A549 (cell line): ENCODE results near the gene SND1. TPM values are rescaled to one million over a fixed set of nuclear protein-coding genes. Genes with fewer than 3 reads are reported as not detected.

Experiments used
- ATAC-seq, 2 experiments: fragments of 200-7000 bp in 1 of 2; fragments of >200 bp in 1 of 2; cut with Nextera tagmentation in 1 of 2; cut with Tn5 transposase in 1 of 2; 3 replicates each; pipeline versions ENCODE4 v1.8.0 to v1.9.1; 2018 to 2020; ENCODE audit warnings: mild to moderate bottlenecking in 1 of 2, moderate library complexity in 1 of 2
- CTCF ChIA-PET: fragments of 300-600 bp; sonication (Branson Sonifier 250); formaldehyde crosslinking; extraction: SDS; loops from one replicate; lab custom pipeline; 2021; ENCODE audit warnings: antibody characterized with exemption, inconsistent platforms; lab: Yijun Ruan, JAX
- POLR2A ChIA-PET: fragments of 350-600 bp; formaldehyde crosslinking; extraction: SDS; loops from one replicate; lab custom pipeline; 2021; ENCODE audit warnings: antibody characterized with exemption, inconsistent platforms; lab: Yijun Ruan, JAX
- DNase-seq, 2 experiments: peaks; one replicate each; pipeline versions ENCODE4 v3.0.0 to v3.0.0-alpha.2; 2011 to 2016; ENCODE audit warnings: low read depth in 1 of 2, low spot score in 1 of 2
- FAIRE-seq: peaks from 2 replicates; lab custom pipeline; 2011; peaks lifted over from hg19 to GRCh38; lab: Jason Lieb, UNC
- H3K27ac ChIP-seq, 2 experiments: fragments of >200 bp; sonication (Bioruptor Twin); formaldehyde crosslinking; 3 replicates each; pipeline ENCODE4 v1.5.1; 2016 to 2017
- H3K4me1 ChIP-seq: fragments of >200 bp; sonication (Bioruptor Twin); formaldehyde crosslinking; 3 replicates; pipeline ENCODE4 v1.6.1; 2016
- H3K4me2 ChIP-seq: fragments of >200 bp; sonication (Bioruptor Twin); formaldehyde crosslinking; 3 replicates; pipeline ENCODE4 v1.6.1; 2016
- H3K4me3 ChIP-seq: fragments of >200 bp; sonication (Bioruptor Twin); formaldehyde crosslinking; 3 replicates; pipeline ENCODE4 v1.5.1; 2016
- H3K9me3 ChIP-seq: fragments of >200 bp; sonication (Bioruptor Twin); formaldehyde crosslinking; 3 replicates; pipeline ENCODE4 v1.6.1; 2016
- BHLHE40 ChIP-seq: IDR thresholded peaks from 2 replicates; pipeline ENCODE4 v1.6.1; 2012; ENCODE audit warnings: low read depth, low read length, inconsistent platforms
- CEBPB ChIP-seq, 2 experiments: fragments of >200 bp in 1 of 2; sonication (Bioruptor Twin) in 1 of 2; formaldehyde crosslinking in 1 of 2; IDR thresholded peaks; 2 replicates each; pipeline ENCODE4 v1.6.1; 2012 to 2016
- CHD2 ChIP-seq: fragments of 150-350 bp; IDR thresholded peaks from 2 replicates; pipeline ENCODE4 v1.6.1; 2014; ENCODE audit warnings: low read length; ENCODE audit not compliant: partially characterized antibody
- CHD4 ChIP-seq: fragments of 200-600 bp; sonication (generic); IDR thresholded peaks from 2 replicates; pipeline ENCODE4 v1.6.1; 2016; ENCODE audit warnings: antibody characterized with exemption, mild to moderate bottlenecking, borderline replicate concordance
- E2F6 ChIP-seq: IDR thresholded peaks from 2 replicates; pipeline ENCODE4 v1.6.1; 2012; ENCODE audit warnings: low read depth, borderline replicate concordance
- EHMT2 ChIP-seq: fragments of 200-600 bp; sonication (generic); IDR thresholded peaks from 2 replicates; pipeline ENCODE4 v1.6.1; 2016; ENCODE audit warnings: antibody characterized with exemption, low read depth, mild to moderate bottlenecking, moderate library complexity
- ESRRA ChIP-seq: fragments of 150-350 bp; IDR thresholded peaks from 2 replicates; pipeline ENCODE4 v1.6.1; 2014; ENCODE audit warnings: mild to moderate bottlenecking, low read length, borderline replicate concordance
- FOXS1 ChIP-seq: fragments of 250-450 bp; sonication (Bioruptor Pico); IDR thresholded peaks from 2 replicates; pipeline ENCODE4 v1.5.0; 2020; ENCODE audit warnings: mild to moderate bottlenecking, moderate library complexity
- GATA3 ChIP-seq: IDR thresholded peaks from 2 replicates; pipeline ENCODE4 v1.6.1; 2012; ENCODE audit warnings: borderline replicate concordance
- HEYL ChIP-seq: fragments of 250-450 bp; sonication (Bioruptor Pico); IDR thresholded peaks from 2 replicates; pipeline ENCODE4 v1.8.0; 2021; ENCODE audit warnings: mild to moderate bottlenecking, moderate library complexity
- KDM1A ChIP-seq: fragments of 200-600 bp; sonication (generic); IDR thresholded peaks from 2 replicates; pipeline ENCODE4 v1.6.1; 2016; ENCODE audit warnings: low read depth, mild to moderate bottlenecking
- MAZ ChIP-seq: fragments of 150-350 bp; IDR thresholded peaks from 2 replicates; pipeline ENCODE4 v1.6.1; 2014; ENCODE audit warnings: antibody characterized with exemption, low read depth, low read length, borderline replicate concordance
- NFE2L2 ChIP-seq: fragments of 150-350 bp; conservative IDR thresholded peaks from 2 replicates; pipeline ENCODE4 v1.6.1; 2014; ENCODE audit warnings: low read length
- NR3C1 ChIP-seq: fragments of >200 bp; sonication (Bioruptor Twin); formaldehyde crosslinking; IDR thresholded peaks from 3 replicates; pipeline ENCODE4 v1.6.1; 2017
- POLR2A ChIP-seq: IDR thresholded peaks from 2 replicates; pipeline ENCODE4 v1.6.1; 2012; ENCODE audit warnings: mild to moderate bottlenecking, low read length
- POLR2AphosphoS2 ChIP-seq: conservative IDR thresholded peaks from 2 replicates; pipeline ENCODE4 v1.6.1; 2012; ENCODE audit warnings: low read length, improper control_type of control experiment, inconsistent platforms
- REST ChIP-seq: fragments of 200-600 bp; sonication (generic); IDR thresholded peaks from 2 replicates; pipeline ENCODE4 v1.6.1; 2016; ENCODE audit warnings: antibody characterized with exemption, mild to moderate bottlenecking, moderate library complexity
- RFX5 ChIP-seq: fragments of 450-650 bp; IDR thresholded peaks from 2 replicates; pipeline ENCODE4 v1.7.1; 2014; ENCODE audit warnings: antibody characterized with exemption, mild to moderate bottlenecking, moderate library complexity
- ZC3H11A ChIP-seq: fragments of 450-650 bp; IDR thresholded peaks from 2 replicates; pipeline ENCODE4 v1.6.1; 2014; ENCODE audit warnings: antibody characterized with exemption, mild to moderate bottlenecking
- ZNF302 ChIP-seq: fragments of 250-450 bp; sonication (Bioruptor Pico); IDR thresholded peaks from 2 replicates; pipeline ENCODE4 v1.9.0; 2021; ENCODE audit warnings: inconsistent platforms, mild to moderate bottlenecking, moderate library complexity
- WGBS: methylation state at CpG from one replicate; pipeline ENCODE4 v1.1.6; 2017; ENCODE audit errors: missing lambda C conversion rate; 5-methylcytosine and 5-hydroxymethylcytosine counted together
- polyA plus RNA-seq, 4 experiments: library from polyadenylated mRNA; depleted of rRNA in 3 of 4; stranded (reverse); fragments of >200 nt; fragmentation: RNase III in 1 of 4; extraction: RNeasy Plus Mini Kit Qiagen cat#74134 plus additional on column Dnase treatment in 1 of 4; gene quantifications; 2 replicates in 3 of 4; 3 replicates in 1 of 4; pipeline ENCODE4 v1.2.3, GENCODE V29; 2011 to 2017
- TF ChIP-seq, protein P1 (sequence below): fragments of 450-650 bp; IDR thresholded peaks from 2 replicates; pipeline ENCODE4 v1.6.1; 2014; ENCODE audit warnings: antibody characterized with exemption
- TF ChIP-seq, protein P2 (sequence below): fragments of >200 bp; sonication (Bioruptor Twin); formaldehyde crosslinking; IDR thresholded peaks from 2 replicates; pipeline ENCODE4 v1.6.1; 2016

The SND1 gene
- polyA plus RNA-seq, 2 of the 4 experiments (the other 2 are of a cell fraction), result 102 to 138 TPM

GRCh38 chr7:127761196-127761595 is 109.2 kb downstream of the SND1 start:
- 95% methylated on average over 2 of the region's 2 CpGs for WGBS
- Histone ChIP-seq H3K4me1 (peaks cover 28% of the 10 kb centered on the region), H3K4me3 (no peak overlapping the region), H3K4me2 (no peak overlapping the region), H3K27ac (no peak overlapping the region), H3K9me3 (no peaks in the 10 kb centered on the region)
- no peak for TF ChIP-seq ZC3H11A
- TF ChIP-seq, protein P1, sequence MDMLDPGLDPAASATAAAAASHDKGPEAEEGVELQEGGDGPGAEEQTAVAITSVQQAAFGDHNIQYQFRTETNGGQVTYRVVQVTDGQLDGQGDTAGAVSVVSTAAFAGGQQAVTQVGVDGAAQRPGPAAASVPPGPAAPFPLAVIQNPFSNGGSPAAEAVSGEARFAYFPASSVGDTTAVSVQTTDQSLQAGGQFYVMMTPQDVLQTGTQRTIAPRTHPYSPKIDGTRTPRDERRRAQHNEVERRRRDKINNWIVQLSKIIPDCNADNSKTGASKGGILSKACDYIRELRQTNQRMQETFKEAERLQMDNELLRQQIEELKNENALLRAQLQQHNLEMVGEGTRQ, result no peak
- no peak for TF ChIP-seq NR3C1
- no peak for TF ChIP-seq EHMT2
- TF ChIP-seq ESRRA, result no peak
- TF ChIP-seq BHLHE40, result no peak
- TF ChIP-seq, protein P2, sequence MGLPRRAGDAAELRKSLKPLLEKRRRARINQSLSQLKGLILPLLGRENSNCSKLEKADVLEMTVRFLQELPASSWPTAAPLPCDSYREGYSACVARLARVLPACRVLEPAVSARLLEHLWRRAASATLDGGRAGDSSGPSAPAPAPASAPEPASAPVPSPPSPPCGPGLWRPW, result no peak
- TF ChIP-seq FOXS1, result no peak
- TF ChIP-seq GATA3, result no peak
- no peak for TF ChIP-seq MAZ
- no peak for TF ChIP-seq NFE2L2
- TF ChIP-seq ZNF302 (CRISPR knock-in tag), result no peak
- TF ChIP-seq POLR2A, result no peak
- TF ChIP-seq KDM1A, result no peak
- no peak for TF ChIP-seq POLR2AphosphoS2
- TF ChIP-seq CHD4, result no peak
- no peak for TF ChIP-seq RFX5
- no peak for TF ChIP-seq REST
- TF ChIP-seq HEYL (CRISPR knock-in tag), result no peak
- no peak for TF ChIP-seq E2F6
- ATAC-seq, result no peak
- ChIA-PET CTCF (interaction anchor here (1.2 kb wide), 1 partner anchor 52 kb away, joined by 5 read pairs; no protein-coding TSS in a partner anchor), POLR2A (no interaction called here)
- DNase-seq, result no peak
- FAIRE-seq, result no peak

GRCh38 chr7:127764681-127765080 is 112.7 kb downstream of the SND1 start:
- POLR2A ChIA-PET, result no interaction called here
- CTCF ChIA-PET, result interaction anchor here (1.0 kb wide), 1 partner anchor 28 kb away, joined by 3 read pairs; no protein-coding TSS in a partner anchor
- no peak for DNase-seq
- Histone ChIP-seq H3K4me2 (no peak overlapping the region), H3K4me1 (peaks cover 14% of the 10 kb centered on the region), H3K9me3 (no peaks in the 10 kb centered on the region), H3K27ac (no peak overlapping the region), H3K4me3 (no peak overlapping the region)
- WGBS, result 93% methylated on average over 6 of the region's 6 CpGs
- no peak for ATAC-seq
- FAIRE-seq, result no peak
- TF ChIP-seq FOXS1 (no peak), CHD4 (no peak), CHD2 (no peak), CEBPB (IDR thresholded peaks at IDR 0.05) (no peak)
- TF ChIP-seq, protein P2, result no peak
